ENCODE data around the gene NOL3. TPM values are rescaled to one million over a fixed set of nuclear protein-coding genes. Genes with fewer than 3 reads are reported as not detected.

The NOL3 gene
- total and polyA plus RNA-seq, 2 of the 13 experiments (the other 11 are each of a cell fraction or from before 2014, with no cell fraction given), result 5.7 to 20.5 TPM

- TF ChIP-seq ZNF839 (CRISPR knock-in tag; IDR thresholded peaks at IDR 0.05; ENCODE audit: borderline replicate concordance) (no peak), ZNF256 (CRISPR knock-in tag; conservative IDR thresholded peaks at IDR 0.05) (no peak), ZNF790 (CRISPR knock-in tag; IDR thresholded peaks at IDR 0.05; ENCODE audit: borderline replicate concordance) (0 out of 2 replicates have a peak, but pooled peaks have one; percentile 44), ETS1 (CRISPR knock-in tag; IDR thresholded peaks at IDR 0.05) (no peak), ZNF563 (CRISPR knock-in tag; IDR thresholded peaks at IDR 0.05) (peak; percentile 20; the same call in 1 of the 2 replicates), NCOA2 (CRISPR knock-in tag; IDR thresholded peaks at IDR 0.05) (no peak), AGO2 (optimal IDR thresholded peaks at IDR 0.05; ENCODE audit: low read depth, low read length) (peak; percentile 9), ASH2L (IDR thresholded peaks at IDR 0.05; ENCODE audit: insufficient read length, low read depth, low read length) (no peak), TGIF2 (CRISPR knock-in tag; IDR thresholded peaks at IDR 0.05) (no peak), SMC3 (IDR thresholded peaks at IDR 0.05; ENCODE audit: low read length) (no peak), ZNF446 (CRISPR knock-in tag; IDR thresholded peaks at IDR 0.05) (0 out of 2 replicates have a peak, but pooled peaks have one; percentile 51)
- TF ChIP-seq, protein P1, sequence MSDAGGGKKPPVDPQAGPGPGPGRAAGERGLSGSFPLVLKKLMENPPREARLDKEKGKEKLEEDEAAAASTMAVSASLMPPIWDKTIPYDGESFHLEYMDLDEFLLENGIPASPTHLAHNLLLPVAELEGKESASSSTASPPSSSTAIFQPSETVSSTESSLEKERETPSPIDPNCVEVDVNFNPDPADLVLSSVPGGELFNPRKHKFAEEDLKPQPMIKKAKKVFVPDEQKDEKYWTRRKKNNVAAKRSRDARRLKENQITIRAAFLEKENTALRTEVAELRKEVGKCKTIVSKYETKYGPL (CRISPR knock-in tag; IDR thresholded peaks at IDR 0.05), result no peak
- TF ChIP-seq, protein P2, sequence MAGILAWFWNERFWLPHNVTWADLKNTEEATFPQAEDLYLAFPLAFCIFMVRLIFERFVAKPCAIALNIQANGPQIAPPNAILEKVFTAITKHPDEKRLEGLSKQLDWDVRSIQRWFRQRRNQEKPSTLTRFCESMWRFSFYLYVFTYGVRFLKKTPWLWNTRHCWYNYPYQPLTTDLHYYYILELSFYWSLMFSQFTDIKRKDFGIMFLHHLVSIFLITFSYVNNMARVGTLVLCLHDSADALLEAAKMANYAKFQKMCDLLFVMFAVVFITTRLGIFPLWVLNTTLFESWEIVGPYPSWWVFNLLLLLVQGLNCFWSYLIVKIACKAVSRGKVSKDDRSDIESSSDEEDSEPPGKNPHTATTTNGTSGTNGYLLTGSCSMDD (CRISPR knock-in tag; IDR thresholded peaks at IDR 0.05), result no peak
Observed at GRCh38 chr16:67174706-67175231, 4.4 kb downstream of the NOL3 start (continued).
